OCI-LY7 (cell line): ENCODE data around the gene BSCL2.

Experiments used
- EZH2phosphoT487 ChIP-seq: fragments of 200-600 bp; sonication (generic); IDR thresholded peaks from 2 replicates; pipeline ENCODE4 v1.6.1; 2018; ENCODE audit warnings: low read depth, borderline replicate concordance, mild to moderate bottlenecking, mixed run types, antibody characterized with exemption, low read length, moderate library complexity, mixed read lengths
- TF ChIP-seq, protein P1 (sequence below): fragments of 200-600 bp; sonication (generic); conservative IDR thresholded peaks from 2 replicates; pipeline ENCODE4 v1.5.1; 2014; ENCODE audit warnings: mild to moderate bottlenecking, antibody characterized with exemption, low read length, moderate library complexity, mixed read lengths

DNA sequence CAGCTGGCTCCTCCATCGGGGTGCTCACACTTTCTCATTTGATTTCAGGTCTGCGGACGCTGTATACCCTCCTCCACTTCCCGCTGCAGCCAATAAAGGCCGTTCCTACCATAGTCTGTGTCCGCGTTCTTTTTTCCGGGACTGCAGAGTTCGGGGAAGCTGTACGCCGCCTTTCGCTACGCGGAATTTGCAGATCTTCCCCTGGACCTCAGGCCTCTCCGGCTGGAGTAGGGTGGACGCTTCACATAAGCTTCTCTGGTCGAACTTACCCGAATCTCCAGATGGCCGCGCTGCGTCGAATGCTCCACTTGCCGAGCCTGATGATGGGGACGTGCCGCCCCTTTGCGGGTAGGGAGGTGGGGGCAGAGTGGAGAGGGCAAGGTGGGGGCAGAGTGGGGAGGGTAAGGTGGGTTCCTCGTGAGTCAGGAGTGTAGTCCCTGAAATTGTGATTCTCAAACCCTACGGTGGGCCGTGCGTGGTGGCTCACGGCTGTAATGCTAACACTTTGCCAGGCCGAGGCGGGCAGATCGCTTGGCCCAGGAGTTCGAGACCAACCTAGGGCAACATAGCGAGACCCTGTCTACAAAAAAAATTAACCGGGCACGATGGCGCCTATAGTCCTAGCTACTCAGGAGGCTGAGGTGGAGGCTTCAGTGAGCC is 41.5 kb downstream of the BSCL2 start:
- TF ChIP-seq, protein P1, sequence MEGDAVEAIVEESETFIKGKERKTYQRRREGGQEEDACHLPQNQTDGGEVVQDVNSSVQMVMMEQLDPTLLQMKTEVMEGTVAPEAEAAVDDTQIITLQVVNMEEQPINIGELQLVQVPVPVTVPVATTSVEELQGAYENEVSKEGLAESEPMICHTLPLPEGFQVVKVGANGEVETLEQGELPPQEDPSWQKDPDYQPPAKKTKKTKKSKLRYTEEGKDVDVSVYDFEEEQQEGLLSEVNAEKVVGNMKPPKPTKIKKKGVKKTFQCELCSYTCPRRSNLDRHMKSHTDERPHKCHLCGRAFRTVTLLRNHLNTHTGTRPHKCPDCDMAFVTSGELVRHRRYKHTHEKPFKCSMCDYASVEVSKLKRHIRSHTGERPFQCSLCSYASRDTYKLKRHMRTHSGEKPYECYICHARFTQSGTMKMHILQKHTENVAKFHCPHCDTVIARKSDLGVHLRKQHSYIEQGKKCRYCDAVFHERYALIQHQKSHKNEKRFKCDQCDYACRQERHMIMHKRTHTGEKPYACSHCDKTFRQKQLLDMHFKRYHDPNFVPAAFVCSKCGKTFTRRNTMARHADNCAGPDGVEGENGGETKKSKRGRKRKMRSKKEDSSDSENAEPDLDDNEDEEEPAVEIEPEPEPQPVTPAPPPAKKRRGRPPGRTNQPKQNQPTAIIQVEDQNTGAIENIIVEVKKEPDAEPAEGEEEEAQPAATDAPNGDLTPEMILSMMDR = no peak; the same call in 1 of the 2 replicates
- no peak for TF ChIP-seq EZH2phosphoT487
